Cortex of kidney (tissue), 1 donor: ENCODE results near the gene C10orf90.
"Not testable (repeated sequence)": the region's sequence is repeated elsewhere in the genome, so short reads cannot be mapped to it uniquely, and the experiment has no call there.

Source experiments
- DNase-seq: peaks from one replicate; lab custom pipeline; 2025; lab: John Stamatoyannopoulos, UW

C10orf90 gene

DNA sequence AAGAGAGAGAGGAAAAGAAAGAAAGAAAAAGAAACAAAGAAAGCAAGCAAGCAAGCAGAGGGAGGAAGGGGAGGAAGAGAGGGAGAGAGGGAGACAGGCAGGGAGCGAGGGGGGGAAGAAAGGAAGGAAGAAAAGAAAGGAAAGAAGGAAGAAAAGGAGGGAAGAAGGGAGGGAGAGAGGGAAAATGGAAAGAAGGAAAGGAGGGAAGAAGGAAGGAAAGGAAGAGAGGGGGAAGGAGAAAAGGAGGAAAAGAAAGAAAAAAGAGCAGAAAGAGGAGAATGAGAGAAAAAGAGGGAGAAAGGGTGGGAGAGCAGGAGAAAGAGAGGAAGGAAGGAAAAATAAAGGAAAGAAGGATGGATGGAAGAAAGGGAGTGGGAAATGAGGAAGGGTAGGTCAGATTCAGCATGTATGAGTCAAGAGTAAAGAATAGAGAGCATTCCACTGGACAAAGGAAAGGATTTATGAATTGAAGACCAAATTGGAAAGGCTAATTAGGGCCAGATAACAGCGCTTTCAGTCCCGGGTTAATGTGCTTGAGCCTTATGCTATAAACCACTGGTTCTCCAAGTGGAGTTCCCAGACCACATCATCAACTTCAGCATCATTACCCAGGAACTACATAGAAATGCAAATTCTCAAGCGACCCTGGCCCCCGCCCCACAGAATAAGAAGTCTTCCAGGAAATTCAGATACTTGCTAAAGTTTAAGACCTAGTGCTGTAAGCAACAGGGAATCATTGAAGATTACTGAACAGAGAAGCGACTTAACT lies 85.1 kb downstream of the C10orf90 start:
- DNase-seq = no peak

DNA sequence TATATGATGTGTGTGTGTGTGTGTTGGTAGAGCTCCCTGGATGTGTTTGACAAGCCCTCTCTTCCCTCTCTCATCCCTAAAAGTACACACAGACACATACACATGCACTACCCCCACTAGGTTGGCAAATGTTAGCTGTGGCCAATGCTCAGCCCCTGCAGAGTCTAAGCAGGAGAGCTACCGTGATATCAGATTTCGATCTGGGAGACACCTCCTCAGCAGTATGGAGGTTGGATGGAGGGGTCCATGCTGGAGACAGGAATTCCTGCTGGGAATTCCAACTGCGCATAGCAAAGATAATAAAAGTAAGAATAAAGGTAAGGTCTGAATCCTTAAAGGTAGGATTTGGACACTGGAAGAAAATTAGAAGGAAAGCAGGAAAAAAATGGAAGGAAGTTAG lies 85.7 kb downstream of the C10orf90 start:
- no peak for DNase-seq

DNA sequence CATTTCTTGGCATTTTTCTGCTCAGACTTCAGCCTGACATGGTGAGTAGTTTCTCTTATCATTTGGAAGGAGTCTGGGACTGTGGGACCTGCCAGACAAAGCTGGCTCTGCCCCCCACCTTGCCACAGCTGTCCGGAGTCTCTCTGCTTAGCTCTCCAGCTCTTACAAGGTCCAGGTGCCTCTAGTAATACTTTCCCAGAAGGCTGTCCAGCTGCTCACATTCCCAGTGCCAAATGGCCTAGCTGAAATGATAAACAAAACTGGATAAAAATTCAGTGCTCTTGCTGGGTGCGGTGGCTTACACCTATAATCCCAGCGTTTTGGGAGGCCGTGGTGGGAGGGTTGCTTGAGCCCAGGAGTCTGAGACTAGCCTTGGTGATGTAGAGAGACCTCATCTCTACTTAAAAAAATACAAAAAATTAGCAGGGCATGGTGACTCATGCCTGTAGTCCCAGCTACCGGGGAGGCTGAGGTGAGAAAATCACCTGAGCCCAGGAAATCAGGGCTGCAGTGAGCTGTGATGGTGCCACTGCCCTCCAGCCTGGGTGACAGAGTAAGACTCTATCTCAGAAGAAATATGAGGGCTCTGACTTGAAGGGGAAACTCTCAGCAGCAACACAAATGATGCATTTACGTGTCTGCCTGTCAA lies 86.8 kb downstream of the C10orf90 start:
- no peak for DNase-seq

DNA sequence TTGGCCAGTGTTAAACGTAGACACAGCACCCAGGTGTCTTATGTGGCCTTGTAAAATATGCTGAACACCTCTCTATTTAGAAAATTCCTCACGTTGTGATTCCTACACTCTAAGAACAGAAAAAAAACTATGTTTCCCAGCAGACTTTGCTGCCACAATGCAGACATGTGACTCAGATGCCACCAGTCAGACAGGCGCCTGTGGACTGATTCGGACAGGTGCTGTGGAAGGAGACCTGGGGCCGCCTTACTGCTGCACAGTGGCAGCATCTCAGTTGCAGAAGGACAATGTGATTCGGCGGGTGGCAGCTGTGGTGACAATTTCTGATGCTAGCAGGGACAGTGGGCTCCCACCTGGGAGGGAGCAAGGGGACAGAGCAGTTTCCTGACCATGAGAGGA lies 88.8 kb downstream of the C10orf90 start:
- DNase-seq = no peak

DNA sequence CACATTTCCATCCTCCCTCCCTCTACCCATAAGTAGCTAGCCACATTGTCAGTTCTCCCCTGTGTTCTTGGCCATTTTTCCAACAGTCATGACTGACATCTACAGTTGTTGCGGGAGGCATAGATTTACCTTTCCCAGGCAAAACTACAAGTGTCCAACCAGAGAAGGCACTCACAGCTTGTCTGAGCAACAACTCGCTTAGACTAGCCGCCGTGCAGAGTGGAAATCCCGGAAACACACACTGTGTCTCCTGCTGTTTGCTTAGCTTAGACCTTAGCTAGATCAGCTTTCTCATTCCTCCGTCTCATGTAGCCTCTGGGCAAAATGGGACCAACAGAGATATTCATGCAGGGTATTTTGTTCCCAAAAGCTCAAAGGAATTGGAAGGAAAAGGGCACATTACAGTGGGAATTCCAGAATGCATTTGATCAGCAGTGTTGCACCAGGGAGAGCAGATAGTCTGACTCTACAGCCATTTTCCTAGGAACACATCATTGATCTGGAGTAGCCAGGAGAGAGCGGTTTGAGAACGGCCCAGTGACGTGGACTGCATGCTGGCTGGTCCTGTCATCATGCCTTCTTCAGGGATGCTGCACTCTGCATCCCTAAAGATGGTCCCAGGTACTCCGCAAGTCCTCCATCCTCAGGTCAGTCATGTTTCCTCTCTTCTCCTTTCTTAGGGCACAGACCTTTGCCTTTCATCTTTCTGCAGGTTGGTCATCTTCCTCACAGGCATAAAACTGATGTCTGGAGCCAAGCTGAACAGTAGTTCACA lies 89.4 kb downstream of the C10orf90 start:
- DNase-seq = no peak

DNA sequence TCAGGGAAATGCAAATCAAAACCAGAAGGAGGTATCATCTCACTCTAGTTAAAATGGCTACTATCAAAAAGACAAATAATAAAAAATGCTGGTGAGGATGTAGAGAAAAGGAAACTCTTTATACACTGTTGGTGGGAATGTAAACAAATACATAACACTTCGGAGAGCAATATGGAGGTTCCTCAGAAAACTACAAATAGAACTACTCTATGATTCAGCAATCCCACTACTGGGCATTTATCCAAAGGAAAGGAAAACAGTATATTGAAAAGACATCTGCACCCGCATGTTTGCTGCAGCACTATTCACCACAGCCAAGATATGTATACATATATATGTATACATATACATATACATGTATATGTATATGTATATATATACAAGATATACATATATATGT lies 94.2 kb downstream of the C10orf90 start:
- no peak for DNase-seq

DNA sequence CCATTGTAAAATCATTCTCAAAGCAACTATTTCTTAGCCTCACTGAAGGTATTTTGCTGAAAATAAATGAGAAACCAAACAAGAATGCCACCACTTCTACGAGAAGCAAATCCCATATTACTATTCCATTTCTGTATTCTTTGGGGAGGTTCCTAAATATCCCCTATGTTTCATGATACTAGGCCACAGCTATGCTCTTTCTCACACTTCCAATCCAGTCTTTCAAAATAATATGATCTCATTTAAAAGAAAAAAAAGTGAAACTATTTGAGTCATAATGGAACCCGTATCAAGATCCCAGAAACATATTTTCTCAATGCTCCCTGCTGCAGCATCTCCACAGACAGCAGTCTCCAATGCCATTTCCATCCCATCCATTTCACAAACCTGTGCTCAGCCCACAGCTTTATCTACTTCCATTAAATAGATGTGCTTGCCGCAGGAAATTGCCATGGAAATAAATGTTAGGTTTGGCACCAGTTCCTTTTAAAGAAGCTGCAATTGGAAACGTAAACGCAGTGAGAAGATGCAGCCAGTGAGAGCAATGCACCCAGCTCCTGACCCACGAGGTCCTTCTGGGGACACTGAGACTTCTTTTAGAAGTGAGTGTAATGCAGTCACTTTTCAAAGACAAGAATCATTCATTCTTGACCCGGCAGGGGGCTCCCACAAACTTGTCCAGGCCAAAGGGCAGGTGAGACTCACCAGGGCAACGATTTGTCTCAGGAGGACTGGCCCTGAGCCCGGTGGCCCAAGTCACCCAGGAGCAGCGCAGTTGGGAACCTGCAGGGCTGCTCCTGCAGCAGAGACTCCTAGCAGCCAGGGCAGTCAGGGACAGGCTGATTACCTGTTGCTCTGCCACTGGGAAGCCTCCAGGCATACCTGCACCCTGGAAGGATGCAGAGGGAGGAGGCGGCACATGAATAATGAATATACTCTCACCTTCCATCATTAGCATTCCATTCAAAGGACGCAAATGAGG lies 99.6 kb downstream of the C10orf90 start:
- DNase-seq = no peak

DNA sequence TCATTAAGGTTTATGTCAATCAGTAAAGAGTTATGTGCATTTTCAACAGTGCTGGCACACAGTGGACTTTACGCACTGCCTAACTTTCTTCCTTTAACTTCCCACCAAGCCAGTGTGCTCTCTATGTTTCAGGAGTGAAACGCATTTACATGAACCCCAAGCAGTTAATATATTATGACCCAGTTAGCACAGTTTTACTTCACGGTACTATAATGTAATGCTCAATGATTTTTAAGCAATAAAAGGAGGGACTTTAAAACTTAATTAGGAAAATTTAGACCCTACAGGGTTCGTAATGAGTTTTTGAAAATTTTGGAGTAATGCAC lies 100.3 kb downstream of the C10orf90 start:
- DNase-seq = no peak

DNA sequence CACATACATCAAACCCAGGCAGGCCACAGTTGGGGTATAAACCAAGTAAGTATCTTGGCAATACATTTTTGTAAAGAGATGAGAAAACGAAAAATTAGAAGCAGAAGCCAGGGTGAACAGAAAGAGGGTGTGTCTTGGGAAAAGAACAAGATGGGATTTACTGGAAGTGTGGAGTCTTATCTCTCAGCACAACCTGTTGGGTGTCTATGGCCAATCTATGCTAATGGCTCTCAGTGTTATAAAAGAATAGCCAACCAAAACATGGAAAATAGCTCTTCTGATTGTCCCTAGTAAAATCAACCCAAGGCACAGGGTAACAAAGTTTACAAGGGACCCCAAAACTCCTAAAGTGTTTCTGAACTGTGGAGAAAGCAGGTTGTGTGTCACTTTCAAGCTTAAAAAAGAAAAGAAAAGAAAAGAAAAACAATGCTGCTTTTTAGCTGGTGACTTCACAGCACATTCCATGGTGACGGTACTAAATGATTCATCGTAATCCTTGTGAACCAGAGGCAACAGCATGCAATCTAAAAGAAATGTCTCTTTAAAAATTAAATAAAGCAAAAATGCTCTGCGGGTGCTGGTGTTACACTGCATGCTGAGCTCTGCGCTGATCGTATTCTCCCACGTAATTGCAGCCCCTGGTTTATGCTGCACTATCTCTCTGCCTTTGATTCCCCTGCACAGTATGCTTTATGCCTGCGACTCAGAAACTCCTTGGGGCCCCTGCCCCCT lies 100.8 kb downstream of the C10orf90 start:
- DNase-seq = no peak

DNA sequence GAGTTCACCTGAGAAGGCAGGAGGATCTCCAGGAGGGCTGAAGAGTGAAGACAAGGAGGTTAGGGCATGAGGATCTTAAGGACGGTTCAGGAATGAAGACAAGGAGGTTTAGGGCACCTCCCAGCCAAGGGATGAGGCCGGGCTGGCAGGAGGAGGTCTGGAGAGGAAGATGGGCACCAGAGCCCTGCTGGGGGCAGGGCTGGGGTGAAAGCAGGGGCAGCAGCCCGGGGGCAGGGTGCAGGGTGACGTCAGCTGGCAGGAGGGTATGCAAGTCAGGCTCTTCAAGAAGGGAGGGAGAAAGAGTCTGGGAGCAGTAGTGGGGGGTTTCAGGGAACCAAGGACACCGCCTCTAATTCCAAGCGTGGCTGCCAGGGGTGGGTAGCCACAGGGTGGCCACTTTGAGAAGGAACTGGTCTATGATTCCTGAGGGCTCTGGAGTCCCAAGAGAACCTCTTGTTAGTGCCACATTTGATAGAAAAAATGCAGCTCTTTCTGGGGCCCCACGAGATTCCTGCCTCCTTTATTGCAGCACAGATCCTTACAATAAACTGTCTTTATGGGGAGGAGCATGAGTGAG lies 101.6 kb downstream of the C10orf90 start:
- no peak for DNase-seq

DNA sequence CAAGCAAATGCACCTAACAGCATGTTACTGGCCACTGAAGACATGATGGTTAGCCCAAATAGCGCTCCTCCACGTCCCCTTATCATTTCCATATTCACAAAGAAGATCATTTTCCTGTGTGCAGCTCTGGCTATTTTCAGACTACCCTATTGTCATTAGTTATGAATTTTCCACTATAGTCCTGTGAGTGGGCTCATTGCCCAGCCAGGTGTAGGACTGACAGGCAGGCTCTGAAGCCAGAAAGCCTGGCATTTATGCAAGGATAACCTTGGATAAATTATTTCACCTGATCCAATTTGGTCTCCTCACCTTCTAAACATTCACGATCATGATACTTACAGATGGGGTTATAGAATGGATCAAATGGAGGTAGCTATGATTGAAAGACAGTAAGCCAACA lies 104.6 kb downstream of the C10orf90 start:
- no peak for DNase-seq

DNA sequence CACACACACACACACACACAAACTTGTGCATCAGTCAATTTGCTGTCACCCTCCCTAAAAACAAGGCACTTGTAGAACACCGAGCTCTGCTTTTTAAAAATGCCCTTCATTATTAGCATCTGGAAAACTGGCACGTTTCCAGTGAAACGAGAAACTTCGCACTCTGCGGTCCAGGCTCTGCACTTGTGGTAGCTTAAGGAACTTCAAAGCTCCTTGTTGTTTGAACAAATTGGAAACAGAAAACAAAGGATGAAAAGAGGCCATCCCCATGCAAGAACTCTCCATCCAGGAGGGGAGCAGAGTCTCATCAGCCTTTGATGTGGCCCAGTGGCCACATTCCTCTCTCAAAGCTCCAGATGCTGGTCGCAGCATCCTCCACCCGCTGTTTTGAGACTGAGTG lies 105.1 kb downstream of the C10orf90 start:
- DNase-seq = no peak

DNA sequence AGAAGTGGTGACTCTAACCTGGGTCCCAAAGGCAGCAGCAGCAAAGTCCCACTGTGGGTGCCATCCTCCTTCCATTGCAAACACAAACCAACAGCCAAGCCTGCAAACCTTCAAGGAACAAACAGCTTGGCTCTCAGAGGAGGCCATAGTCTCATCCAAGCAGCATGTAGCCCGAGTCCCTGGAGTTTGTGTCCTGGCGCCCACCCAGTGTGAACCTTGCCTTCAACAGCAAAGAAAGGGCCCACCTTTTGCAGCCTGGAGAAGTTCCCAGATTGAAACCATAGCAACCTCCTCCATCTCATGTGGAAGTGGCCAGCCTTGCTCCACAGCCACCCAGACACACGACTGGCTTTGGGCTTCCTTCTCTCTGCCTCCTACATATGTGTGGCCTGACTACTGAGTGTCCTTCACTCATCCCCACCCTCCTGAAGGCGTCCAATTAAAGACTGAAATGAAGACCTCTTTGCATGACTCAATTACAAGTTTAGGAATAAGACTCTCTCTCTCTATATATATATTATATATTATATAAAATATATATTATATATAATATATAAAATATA lies 106.1 kb downstream of the C10orf90 start:
- DNase-seq = no peak

DNA sequence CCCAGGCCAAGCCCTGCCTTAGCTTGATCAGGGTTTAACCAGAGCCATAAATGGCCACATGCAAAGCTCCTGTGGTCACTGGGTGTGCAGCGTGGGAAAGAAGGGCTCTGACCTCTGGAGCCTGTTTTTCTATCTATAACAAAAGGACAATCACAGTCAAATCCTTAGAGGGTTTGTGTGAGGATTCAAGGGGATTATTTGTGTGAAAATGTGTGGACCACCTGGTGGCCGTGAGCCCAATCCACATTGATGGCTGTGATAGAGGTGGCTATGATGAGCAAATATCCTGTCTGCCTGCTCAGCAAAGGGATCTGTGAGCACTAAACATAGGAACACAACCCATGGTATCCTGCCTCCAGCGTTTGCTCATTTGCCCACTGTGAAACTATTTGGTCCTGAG lies 107.1 kb downstream of the C10orf90 start:
- no peak for DNase-seq

DNA sequence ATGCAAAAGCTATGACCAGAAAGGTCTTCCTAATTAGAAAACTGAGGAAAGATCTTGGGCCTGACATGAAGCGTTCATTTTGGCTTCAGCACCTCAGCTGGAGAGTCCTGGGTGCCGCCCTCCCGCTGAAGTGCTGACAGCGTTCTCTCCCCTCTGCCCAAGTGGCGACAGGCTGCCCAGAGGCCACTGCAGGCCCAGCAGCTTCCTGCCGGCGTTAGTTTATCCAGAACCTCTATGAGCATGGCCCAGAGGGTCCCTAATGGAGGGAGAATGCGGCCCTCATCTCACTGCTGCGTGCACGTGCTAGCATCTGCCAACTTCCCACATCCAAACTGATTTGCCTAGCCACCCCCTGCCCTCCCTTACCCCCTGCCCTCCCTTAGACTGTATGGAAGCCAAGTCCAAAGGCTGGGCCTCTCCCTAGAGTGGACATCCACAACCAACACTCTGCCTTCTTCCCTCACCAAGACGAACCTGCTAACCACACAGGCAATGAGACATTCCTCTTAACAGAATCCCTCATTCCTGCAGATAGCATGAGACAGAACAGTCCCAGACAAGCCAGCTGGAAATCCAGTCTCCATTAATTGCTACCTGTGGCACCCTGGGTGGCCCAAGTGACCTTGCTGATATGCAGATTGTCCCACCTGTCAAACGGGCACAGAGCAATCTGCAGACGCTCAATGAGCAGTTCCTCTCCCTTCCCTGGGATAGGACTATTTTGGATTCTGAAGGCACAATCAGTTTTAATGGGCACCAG lies 108.4 kb downstream of the C10orf90 start:
- no peak for DNase-seq

DNA sequence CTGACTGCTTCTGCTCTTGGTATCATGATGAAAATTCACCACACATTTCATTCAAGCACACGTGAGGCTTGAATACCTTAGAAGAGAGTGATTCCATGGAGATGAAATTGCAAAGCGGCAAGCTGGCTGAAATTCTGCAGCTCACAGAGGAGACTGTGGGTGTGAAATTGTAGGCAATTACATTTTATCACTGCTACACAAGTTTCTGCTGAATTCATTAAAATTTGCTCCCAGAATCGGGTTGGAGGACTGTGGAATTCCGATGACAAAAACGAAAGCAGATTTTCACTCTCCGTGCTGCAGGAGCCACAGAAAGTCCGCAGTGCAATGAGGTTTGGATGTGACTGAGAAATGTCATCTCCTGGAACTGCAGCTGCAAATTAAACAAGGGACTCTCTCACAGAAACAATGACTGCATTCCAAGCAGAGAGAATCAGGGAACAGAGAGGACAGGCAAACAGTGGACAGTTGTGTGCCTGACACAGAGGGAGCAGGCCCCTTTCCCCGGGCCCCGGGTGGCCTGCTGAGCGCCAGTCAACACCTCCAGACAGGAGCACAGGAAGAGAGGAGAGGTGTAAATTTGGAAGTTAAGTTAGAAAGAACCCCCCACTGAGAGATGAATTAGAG lies 109.1 kb downstream of the C10orf90 start:
- no peak for DNase-seq

DNA sequence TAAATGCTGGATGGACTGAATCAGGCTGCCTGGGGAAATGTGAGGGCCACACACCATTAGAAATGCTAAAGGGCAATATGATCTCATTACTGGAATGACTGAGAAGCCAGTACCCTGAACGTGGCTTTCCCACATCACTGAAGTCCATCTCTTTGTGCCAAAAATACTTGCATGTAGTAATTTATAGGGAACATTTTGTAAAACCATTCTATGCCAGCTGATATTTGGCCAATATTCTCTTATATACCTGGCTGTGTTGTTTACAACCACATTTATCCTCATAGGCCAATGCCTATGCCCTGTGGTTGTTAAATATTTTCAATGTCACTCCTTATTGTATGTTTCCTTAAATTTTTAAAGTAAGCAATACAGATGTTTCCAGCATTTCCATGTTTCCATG lies 111.6 kb downstream of the C10orf90 start:
- no peak for DNase-seq

DNA sequence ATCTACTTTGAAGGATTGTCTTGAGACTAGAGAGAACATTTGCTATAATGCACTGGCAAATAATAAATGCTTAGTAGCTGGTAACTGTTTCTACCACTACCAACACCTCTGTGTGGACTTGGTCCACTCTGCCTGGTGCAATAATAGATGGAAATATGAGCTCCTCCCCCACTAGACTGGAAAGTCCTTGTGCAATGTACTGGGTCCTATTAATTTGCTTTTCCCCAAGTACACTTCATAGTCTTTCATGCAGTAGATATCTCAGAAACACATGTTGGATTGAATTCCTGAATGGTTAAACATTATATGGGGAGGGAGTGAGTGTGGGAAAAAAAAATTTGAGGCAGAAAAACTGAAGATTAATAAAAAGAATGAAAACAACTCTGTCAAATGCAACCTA lies 119.3 kb downstream of the C10orf90 start:
- no peak for DNase-seq

DNA sequence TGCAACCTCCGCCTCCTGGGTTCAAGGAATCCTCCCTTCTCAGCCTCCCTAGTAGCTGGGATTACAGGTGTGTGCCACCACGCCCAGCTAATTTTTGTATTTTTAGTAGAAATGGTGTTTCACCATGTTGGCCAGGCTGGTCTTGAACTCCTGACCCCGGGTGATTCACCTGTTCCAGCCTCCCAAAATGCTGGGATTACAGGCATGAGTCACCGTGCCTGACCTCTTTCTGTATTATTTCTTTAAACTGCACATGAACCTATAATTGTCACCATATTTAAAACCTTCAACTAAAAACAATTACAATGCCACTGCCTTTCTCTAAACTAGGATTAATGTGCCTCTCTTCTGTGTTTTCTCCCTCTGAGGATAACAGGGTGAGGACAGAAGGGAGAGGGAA lies 119.9 kb downstream of the C10orf90 start:
- DNase-seq = not testable (repeated sequence)
